ENCODE results near the gene GAS2L1.

The GAS2L1 gene

GRCh38 chr22:29331213-29331612 lies 24.8 kb downstream of the GAS2L1 start:
- H3K36me3 ChIP-seq, result peaks cover 100% of the 10 kb centered on the region
- TF ChIP-seq, protein P1, sequence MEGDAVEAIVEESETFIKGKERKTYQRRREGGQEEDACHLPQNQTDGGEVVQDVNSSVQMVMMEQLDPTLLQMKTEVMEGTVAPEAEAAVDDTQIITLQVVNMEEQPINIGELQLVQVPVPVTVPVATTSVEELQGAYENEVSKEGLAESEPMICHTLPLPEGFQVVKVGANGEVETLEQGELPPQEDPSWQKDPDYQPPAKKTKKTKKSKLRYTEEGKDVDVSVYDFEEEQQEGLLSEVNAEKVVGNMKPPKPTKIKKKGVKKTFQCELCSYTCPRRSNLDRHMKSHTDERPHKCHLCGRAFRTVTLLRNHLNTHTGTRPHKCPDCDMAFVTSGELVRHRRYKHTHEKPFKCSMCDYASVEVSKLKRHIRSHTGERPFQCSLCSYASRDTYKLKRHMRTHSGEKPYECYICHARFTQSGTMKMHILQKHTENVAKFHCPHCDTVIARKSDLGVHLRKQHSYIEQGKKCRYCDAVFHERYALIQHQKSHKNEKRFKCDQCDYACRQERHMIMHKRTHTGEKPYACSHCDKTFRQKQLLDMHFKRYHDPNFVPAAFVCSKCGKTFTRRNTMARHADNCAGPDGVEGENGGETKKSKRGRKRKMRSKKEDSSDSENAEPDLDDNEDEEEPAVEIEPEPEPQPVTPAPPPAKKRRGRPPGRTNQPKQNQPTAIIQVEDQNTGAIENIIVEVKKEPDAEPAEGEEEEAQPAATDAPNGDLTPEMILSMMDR (IDR thresholded peaks at IDR 0.05), result no peak
- H3K4me3 ChIP-seq (ENCODE audit: low read depth in 1 of 2, low read length in 1 of 2), result no peak overlapping the region
- H3K4me1 ChIP-seq (ENCODE audit: control insufficient read depth in 1 of 2, insufficient read depth in 1 of 2, low read depth in 1 of 2, low read length in 1 of 2), result no peaks in the 10 kb centered on the region
- H3K9me3 ChIP-seq, result no peaks in the 10 kb centered on the region
- H3K27ac ChIP-seq, result no peak overlapping the region
- H3K27me3 ChIP-seq, result no peaks in the 10 kb centered on the region

DNA sequence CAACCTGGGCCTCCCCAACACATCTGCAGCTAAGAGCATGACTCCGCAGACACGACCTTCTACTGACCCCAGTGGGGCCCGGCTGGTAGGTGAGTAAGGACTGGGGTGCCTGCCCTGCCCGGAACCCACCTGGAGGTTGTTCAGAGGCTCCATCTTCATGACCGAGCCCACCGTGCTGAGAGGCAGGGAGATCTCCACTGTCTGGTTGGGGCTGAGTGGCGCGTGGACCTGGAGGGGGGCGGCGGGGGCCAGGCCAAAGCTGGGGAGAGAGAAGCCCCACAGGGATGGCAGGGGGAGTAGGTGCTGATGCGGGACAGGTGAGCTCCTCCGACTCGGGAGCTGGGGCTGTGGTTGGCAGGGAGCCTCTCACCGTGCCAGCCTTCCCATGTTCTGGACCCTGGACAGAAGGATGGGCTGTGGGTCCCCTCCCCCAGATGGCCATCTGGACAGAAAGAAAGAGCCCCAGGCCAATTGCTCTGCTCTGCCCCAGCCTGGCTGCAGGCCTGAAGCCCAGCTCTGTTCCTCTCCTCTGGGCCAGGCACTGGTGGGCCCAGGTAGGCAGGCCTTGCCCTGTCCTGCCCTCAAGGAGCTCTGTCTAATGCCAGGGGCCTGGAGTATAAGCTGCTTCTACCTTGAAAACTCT lies 25.3 kb downstream of the GAS2L1 start:
- Histone ChIP-seq H3K4me1 (ENCODE audit: control insufficient read depth in 1 of 2, insufficient read depth in 1 of 2, low read depth in 1 of 2, low read length in 1 of 2) (no peaks in the 10 kb centered on the region), H3K27me3 (no peaks in the 10 kb centered on the region), H3K36me3 (peaks cover 100% of the 10 kb centered on the region), H3K9me3 (no peaks in the 10 kb centered on the region), H3K4me3 (ENCODE audit: low read depth in 1 of 2, low read length in 1 of 2) (no peak overlapping the region), H3K27ac (no peak overlapping the region)
- TF ChIP-seq, protein P1 (IDR thresholded peaks at IDR 0.05), result no peak

- H3K4me1 ChIP-seq (ENCODE audit: control insufficient read depth in 1 of 2, insufficient read depth in 1 of 2, low read depth in 1 of 2, low read length in 1 of 2), result no peaks in the 10 kb centered on the region
- H3K4me3 ChIP-seq (ENCODE audit: low read depth in 1 of 2, low read length in 1 of 2), result no peak overlapping the region
- no peaks in the 10 kb centered on the region for H3K27me3 ChIP-seq
- TF ChIP-seq, protein P1 (IDR thresholded peaks at IDR 0.05), result no peak
- no peak overlapping the region for H3K27ac ChIP-seq
- no peaks in the 10 kb centered on the region for H3K9me3 ChIP-seq
- H3K36me3 ChIP-seq, result peaks cover 100% of the 10 kb centered on the region
Observed at GRCh38 chr22:29332886-29333496, 26.5 kb downstream of the GAS2L1 start.

DNA sequence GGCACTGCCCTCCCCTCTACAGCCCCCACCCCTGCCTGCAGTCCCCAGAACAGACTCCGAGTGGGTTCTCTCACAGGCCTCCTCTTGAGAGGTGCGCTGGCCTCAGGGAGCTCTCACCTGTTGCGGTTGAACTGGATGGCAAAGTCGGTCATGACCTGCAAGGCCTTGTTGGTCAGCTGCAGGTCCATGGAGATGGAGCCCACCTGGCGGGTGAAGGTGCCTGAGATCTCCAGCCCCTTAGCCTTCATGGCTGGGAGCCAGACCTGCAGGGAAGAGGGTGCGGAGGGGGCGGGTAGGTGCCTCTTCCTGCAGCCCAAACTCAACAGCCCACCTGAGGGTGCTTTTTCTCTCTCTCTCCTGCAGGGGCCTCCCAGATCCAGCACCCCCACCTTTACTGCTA lies 27.7 kb downstream of the GAS2L1 start:
- no peaks in the 10 kb centered on the region for H3K4me1 ChIP-seq (ENCODE audit: control insufficient read depth in 1 of 2, insufficient read depth in 1 of 2, low read depth in 1 of 2, low read length in 1 of 2)
- no peaks in the 10 kb centered on the region for H3K9me3 ChIP-seq
- H3K27ac ChIP-seq, result no peak overlapping the region
- H3K36me3 ChIP-seq, result peaks cover 100% of the 10 kb centered on the region
- TF ChIP-seq, protein P1 (IDR thresholded peaks at IDR 0.05), result no peak
- H3K4me3 ChIP-seq (ENCODE audit: low read depth in 1 of 2, low read length in 1 of 2), result no peak overlapping the region
- H3K27me3 ChIP-seq, result no peaks in the 10 kb centered on the region

- Histone ChIP-seq H3K9me3 (no peaks in the 10 kb centered on the region), H3K27ac (no peak overlapping the region), H3K4me3 (ENCODE audit: low read depth in 1 of 2, low read length in 1 of 2) (no peak overlapping the region), H3K27me3 (no peaks in the 10 kb centered on the region), H3K4me1 (ENCODE audit: control insufficient read depth in 1 of 2, insufficient read depth in 1 of 2, low read depth in 1 of 2, low read length in 1 of 2) (no peaks in the 10 kb centered on the region), H3K36me3 (peaks cover 100% of the 10 kb centered on the region)
- TF ChIP-seq, protein P1 (IDR thresholded peaks at IDR 0.05), result no peak
Observed at GRCh38 chr22:29334696-29335344, 28.4 kb downstream of the GAS2L1 start.
